ENCODE measurements around the gene GALNT18.

GALNT18 gene

DNA sequence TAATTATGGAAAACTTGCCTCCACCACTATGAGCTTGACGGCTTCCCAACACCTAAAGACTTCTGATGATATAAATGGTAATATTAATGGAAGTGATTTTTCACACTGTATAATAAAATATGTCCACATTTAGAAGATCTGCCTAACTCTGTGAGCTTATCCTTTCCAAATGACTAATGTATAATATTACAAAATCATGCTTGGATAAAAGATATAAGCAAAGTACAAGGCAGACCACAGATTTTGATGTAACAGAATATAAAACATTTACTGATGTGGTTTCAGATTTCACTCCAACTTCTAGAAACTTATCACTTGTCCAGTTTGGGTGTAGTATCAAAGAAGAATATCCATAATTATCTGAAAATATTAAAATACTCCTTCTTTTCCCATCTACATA, 36.9 kb downstream of the GALNT18 start:
- DNase-seq, result no peak

DNA sequence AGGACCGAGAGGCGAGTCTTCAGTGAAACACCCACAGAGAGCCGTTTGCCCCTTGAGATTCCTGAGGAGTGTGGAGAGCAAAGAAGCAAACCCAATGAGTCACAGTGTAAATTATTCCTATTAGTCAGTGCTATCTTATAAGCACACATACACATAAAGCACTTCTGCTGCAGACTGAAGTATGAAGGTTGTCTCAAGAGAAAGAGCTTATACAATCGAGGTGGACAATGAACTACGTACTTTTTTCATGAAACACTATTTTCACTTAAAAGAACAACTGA, 37.3 kb downstream of the GALNT18 start:
- DNase-seq, result no peak

DNA sequence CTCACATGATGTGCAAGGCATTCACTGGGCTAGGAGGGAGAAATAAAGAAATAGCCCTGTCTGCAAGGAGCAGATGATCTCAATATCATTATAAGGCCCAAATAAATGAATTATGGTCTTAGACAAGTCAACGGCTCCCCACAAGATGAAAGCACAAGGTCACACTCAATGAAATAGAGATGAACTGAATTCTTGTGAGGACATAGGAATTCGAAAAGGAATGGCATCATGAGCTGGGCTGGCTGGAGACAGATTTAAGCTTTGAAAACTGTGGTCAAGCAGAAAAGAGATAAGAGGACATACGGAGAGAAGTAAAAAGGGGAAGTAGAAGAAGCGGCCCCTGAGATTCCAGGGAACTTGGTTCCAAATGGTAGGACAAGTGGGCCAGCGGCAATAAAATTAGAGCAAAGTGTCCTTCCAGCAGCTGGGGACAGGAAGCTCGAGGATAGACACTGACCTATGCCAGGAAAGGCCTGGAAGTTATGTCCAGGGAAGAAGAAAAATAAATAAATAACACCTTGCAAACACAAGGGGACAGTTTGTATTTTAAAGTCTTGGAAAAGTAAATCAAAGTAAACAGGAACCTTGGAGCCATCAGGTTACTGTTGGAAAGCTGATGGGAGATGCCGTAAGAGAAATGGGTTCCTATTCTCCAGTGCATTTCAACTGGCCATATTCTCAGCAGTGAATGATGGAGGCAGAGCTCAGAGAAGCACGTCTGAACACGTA, 37.8 kb downstream of the GALNT18 start:
- DNase-seq, result no peak

DNA sequence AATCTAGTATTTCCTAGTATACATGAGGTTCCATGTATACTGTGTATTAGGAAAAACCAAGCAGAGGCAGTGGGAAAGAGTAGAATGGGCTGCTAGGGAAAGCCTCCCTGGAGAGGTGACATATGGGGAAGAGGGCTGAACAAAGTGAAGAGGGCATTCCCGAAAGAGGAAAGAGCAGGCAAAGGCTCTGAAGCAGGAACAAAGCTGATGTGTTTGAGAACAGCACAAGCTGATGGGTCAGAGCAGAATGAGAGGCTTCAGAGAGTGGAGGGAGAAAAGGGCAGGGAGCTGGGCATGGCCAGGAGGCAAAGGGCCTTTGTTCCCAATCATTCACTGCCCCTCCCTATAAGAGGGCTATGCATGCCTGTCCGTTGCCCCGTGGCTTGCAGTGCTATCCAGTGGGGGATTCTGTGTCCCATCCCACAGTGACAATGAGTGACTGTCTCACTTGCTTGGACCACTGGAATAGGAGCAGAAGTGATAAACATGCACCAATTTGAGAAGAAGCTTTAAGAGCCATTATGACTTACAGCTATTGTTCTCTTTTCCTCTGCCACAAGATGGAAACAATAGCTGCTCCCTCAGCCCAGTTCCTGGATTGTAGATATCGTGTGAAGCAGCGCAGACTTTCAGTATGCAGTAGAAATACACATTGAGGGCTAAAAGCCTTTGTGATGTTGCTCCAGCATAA, 39.6 kb downstream of the GALNT18 start:
- no peak for DNase-seq

DNA sequence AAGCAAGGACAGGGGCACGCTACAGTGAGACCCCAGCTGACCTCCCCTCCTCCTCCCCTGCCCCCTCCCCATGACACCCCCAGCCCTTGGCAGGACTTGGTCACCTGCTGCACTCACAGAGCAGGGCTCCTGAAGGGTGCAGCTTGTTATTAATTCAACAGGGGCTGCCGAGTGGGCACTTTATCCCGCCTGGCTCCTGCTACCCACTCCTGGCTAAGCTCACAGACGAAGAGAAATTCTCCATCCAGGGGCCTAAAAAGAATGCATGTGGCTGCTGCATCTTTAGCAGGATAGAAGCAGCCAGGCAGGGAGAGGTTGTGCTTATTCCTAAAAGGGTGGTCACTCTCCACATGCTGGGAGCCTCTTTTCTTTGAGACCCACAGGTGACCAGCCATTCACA, 40.3 kb downstream of the GALNT18 start:
- no peak for DNase-seq

DNA sequence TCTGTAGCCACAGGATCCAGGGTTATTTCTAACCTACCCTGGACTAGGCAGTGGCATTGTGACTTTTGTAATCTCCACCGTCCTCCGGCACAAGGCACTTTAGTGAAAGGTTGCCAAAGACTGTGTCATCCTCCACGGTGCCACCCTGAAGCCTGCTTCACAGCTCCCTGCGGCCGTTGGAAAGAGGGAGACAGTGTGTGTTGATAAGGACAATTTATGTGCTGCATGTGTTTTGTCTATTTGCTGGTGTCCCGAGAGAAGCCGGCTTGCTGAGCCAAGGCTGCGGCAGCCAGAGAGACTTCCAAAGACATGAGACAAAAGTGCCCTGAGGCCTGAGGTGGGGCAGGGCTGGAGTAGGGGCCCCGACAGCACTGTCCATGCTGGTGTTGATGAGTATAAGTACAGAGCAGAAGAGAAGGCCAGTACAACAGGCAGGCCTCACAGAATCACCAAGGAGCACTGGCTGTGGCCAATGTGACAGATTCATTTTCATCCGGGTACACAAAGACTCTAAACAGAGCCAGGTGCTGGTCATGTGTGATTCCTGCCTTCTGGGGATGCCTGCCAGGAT, 40.9 kb downstream of the GALNT18 start:
- no peak for DNase-seq

DNA sequence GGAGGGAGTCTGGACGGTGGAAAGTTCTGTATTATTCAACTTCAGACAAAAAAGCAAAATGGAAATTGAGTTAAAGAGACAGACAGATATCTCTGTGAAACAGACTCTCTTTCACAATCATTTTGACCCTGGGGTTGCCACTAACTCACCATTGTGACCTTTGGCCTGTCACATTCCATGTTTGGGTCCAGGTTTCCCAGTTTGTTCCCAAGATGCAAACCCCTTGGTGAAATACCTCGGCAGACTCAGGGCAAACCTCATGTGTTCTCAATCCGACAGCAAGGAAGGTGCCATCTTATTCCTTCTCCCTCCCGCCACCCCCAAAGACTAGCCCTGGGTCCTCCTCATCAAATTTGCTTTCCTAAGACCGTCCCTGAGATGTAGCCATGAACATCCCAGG, 41.8 kb downstream of the GALNT18 start:
- no peak for DNase-seq

DNA sequence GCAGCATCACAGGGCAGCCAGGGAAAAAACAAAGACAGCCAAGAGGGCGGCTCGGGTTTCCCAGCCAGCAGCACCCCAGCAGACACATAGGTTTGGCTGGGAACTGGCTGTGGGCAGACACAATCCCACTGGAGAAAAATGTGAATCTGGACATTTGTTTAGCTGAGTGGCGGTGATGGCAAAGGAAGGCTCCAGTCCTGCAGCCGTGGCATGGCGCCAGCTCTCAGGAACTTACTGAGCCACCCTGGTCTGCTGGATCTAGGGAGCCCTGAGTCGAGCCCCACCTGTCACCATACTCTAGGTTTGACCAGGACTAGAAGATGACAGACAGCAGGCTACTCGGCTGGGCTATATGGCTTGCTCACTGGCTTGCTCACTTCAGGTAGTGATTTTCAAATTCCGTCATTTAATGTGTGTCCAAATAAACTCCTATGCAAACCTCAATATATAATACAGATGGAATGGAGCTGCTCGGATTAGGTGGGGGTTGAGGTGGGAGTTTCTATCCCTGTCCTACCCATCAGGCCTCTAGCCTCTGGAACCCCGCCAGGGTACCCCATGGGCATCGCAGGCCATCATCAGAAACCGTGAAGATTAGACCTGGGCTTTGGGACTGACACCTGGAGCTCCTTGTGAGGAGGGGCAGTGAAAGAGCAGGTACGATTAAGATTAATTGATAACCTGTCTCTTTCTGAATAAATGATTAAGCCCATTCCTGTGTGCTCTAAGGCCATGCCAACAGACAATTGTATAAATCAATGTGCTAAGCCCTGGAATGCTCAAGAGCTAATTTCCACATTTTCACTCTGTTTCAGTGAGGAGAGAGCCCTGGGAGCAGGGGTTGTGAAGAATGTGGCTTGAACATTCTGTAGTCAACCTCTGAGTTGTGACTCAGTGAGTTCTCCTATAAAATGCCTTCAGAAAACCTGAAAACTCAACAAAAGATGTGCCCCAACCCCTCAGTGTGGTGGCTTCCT, 42.5 kb downstream of the GALNT18 start:
- DNase-seq, result no peak

DNA sequence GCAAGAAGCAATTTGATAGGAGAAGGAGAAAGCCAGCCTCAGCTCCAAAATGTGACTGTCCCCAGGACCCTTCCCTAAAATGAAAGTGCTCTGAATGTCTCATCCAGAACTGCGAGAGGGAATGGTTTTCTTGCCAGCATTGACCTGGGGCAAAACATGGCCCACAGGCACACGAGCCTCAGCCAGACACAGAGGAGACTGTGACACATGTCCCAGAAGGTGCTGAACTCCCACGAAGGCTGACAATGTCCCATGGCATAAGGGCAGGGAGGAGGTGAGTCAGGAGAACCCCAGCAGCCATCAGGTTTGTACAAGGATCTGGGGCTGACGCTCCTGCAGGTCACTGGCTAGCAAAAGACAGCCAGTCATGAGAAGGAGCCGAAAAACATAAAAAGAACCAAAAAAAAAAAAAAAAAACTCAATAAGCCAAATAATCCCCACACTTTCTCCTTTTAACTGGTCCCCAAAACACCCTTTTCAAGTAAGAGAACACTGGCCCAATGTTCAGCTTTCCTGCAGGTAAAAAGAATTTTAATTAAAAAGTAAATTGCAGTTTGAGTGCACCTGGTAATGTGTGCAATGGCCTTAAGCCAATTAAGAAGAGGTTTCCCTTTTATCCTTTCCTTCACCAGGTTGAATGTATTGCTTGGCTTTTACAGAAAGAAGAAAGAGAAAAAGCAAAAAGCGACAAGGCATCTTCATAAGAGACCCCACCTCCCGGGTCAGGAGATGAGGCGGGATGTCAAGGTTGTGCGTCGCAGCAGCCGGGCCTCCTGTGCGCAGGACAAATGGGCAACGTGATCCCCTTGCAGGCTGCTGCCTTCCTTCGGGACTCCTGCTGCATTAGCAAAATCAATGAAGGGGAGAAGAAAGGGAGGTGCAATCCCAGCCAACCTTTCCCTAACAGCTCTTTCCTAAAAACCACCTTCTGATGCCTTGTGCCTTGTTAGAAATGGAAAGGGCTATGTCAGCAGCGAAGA, 43.6 kb downstream of the GALNT18 start:
- DNase-seq, result no peak

DNA sequence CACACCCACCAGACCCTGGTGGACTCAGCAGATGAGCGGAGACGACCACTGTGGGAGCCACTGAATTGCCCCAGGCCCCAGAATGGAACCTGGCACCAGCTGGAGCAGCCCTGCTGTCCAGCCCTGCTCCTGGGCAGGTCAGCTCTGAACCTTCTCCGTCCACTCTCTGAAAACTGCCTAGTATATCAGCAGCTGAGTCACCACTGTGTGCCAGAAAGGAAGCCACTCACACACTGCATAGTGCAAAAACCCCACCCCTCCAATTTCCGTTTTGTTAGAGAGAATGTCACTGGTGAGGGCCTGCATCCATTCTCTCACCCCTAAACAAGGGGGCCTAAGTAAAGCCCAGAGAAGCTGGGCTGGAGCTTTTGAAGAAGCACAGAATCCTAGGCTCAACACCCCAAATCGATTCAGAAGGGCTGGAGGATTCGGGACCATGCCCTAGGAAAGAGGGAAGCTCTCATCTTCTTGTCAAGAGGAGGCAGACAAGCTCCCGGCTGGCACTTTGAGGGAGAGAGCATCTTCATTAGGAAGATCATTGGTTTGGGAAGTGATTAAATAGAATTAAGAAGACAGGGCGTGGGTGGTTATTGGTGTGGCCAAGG, 44.5 kb downstream of the GALNT18 start:
- DNase-seq, result no peak

DNA sequence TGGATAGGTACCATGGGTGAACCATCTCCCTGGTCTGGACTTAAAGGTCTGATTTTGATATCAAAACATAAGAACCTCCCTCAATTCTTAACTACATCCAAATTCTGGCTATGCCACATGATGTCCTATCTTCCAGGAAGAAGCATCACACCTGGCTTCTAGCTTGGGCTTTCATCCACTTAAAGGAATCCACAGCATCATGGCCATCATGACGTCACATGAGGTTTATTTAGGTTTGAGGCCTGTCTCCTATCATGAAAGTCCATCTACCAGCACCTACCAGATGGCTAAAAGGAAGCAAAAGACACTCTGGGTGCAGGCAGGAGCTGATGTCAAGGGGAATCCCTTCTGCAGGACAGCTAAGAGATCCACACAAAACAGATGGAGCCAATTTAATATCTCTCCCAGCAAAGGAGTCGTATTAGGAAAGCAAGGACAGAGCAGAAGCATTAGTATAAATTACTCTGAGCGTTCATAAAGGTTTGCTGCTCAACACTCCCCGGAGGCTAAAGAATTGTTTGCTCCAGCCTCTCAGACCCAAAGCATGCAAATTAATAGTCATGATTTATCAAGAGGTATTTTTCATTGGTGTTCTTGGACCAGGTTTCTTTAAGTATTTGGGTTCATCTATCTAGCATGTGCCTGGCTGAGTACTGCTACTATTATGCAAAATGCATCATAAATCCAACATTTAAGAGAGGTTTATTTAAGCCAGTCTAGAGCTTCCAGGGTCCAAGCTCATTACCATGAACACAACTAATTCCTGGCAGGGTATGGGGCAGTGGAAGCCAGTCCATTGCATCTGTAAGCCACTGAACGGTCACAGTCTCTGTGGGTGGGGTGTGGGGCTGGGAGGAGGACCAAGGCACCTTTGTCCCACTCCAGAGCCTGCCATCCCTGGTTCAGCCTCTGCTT, 47.2 kb downstream of the GALNT18 start:
- DNase-seq, result no peak

DNA sequence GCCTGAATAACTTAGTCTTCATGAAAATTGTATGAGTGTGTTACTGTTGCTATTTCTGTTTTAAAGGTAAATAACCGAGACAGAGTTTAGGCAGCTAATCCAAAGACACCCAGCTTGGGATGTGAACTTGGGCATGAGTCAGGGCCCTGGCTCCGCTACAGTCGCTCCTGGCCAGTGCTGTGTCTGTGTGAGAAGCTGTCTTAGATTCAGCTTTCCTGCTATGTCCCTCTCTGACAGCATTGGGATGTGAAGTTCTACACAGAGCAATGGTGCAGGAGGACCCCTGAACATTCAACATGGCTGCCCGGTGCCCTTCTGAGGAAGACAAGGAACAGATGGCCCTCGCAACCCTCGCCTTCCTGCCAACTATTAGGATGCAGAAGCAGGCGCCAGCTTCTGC, 49.4 kb downstream of the GALNT18 start:
- DNase-seq, result no peak

DNA sequence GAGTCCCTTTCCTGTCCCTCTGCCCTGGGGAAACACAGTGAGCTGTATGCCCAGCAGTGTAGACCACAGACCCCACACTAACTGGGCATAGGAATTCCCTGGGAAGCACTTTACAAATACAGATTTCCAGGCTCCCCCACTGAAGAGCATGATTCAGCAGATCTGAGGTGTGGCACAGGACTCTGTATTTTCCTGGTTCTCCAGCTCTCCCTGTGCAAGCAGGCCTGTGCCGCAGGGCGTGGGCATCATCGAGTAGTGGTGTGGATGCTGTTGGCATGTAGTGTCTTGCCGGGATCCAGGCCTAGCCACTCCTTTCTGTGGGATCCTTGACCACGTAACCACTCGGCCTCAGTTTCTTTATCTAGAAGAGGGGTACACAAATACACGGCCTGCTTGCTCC, 49.9 kb downstream of the GALNT18 start:
- no peak for DNase-seq

DNA sequence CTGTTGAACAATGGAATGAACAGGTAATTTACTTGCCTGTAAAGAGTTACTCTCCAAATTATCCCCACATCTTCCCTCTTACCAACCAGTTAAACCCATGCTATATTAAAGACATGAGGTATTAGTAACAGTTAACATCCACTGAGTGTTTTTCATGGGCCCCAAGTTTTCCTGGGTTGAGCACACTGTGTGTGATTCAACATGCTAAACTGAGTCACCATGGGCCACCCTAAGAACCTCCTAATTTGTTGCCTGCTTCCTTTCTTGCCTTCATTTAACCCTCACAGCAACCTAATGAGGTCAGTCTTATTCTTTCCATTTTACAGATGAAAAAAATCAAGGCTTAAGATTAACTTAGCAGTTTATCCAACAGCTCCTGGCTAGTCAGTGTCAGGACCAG, 51.0 kb downstream of the GALNT18 start:
- DNase-seq, result no peak

DNA sequence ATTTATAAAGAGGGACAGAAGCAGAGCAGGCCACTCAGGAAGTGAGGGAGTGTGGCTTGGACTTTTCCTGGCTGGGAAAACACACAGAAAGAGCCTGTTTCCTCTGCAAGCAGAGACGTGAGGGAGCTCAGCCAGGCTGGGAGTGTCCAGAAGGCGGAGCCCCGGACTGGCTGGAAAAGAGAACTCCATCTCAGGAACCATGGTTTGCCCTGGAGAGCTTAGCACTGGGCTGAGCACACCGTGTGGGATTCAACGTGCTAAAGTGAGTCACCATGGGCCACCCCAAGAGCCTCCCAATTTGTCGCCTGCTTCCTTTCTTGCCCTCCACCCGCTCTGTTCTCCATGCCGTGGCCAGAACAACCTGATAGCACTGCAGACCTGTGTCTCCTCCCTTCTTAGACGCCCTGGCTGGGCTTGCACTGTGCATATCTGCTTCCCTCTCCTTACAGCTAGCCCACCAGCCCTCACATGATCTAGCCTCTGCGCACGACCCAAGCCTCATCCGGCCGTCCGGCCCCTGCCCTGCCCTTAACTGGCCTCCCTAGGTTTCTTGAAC, 51.8 kb downstream of the GALNT18 start:
- no peak for DNase-seq

DNA sequence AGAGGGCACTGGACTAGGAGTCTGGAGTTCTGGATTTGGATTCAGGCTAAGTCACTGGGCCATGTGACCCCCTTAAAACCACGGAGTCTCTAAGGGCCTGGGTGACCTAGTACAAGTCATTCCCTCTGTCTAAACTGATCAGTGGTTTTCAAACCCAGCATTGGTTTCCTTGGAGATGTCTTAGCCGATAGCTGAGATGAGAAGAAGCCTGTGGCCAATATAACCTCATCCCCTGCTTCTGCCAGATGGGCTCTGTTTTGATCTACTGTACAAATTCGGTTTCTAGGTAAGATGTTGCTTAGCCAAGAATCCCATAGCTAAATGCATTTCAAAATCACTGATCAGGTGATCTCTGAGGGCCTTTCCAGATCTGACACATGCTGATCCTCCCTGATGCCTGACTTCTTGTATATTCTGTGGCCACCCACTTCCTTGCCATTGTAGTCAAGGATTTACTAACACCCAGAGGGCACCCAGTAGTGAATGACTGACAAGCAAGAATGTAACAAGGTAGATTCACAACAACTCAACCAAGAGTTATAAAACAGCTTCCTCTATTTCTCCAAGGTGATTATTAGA, 53.1 kb downstream of the GALNT18 start:
- no peak for DNase-seq

DNA sequence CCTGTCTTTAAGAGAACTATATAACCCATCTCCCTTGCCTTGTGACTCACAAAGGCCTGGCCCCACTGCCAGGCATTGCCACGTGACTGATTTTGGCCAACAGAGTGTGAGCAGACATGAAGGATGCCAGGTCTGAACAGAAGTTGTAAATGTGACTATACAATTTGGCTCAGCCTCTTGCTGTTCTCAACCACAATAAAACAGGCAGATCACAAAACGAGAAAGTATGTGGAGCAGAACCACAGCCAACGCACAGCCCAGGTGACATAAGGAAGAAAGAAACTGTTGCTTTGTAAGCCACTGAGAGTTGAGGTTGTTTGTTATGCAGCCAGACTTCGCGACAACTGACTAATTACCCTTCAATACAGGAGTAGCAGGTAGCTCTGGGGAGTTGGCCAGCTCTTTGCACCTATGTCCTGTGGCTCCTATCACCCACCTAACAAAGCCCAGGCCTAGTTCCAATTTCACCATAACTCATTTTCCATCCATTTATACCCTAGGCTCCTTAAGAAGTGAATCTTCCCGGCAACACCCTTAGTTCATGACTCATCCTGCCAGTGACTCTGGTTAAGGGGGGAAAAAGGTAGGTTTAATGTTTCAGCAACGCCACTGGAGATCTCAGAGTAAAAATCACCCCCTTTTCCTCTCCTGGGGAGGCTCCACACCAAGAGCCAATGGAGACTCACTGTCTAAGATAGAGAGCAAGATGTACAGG, 53.7 kb downstream of the GALNT18 start:
- DNase-seq, result no peak

DNA sequence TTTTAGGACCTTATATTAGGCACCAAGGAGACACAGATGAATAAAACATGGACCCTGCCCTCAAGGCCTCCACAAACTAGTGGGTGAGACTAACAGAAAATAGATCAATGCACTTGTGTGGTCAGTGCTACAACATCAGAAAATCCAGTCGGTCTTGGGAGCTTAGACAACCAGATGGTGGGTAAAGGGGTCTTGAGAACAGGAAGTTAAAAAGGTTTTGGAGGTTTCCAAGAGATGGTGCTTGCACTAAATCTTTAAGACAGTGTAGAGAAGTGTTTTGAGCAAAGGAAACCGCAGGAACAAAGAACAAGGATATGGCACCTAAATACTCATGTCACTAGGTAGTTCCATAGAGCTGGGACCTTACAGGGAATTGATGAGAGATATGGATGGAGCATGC, 56.2 kb downstream of the GALNT18 start:
- no peak for DNase-seq
